ENCODE results near the gene C17orf75. TPM values are rescaled to one million over a fixed set of nuclear protein-coding genes. Genes with fewer than 3 reads are reported as not detected.

The C17orf75 gene
- total and polyA plus RNA-seq, 10 of the 15 experiments (the other 5 are each of a cell fraction or from before 2014, with no cell fraction given), result 21.7 to 53.0 (median 27.3) TPM

DNA sequence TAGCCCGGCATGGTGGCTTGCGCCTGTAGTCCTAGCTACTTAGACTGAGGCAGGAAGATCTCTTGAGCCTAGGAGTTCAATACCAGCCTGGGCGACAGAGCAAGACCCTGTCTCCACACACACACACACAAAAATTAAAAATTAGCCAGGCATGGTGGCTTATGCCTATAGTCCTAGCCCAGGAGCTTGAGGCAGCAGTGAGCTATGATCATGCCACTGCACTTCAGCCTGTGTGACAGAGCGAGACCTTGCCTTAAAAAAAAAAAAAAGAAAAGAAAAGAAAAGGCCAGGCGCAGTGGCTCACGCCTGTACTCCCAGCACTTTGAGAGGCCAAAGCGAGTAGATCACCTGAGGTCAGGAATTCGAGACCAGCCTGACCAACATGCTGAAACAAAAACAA is 23.9 kb downstream of the C17orf75 start:
- Histone ChIP-seq H3K4me3 (no peak overlapping the region), H3K4me2 (ENCODE audit: control insufficient read depth, insufficient read depth) (no peak overlapping the region), H3K27me3 (replicated peaks in 1 of 2; ENCODE audit: control insufficient read depth in 2 of 2, insufficient read depth in 2 of 2, low read length in 1 of 2) (peaks cover 0 to 4% of the 10 kb centered on the region in 2 experiments; a peak in 3 of 4 replicates), H4K20me1 (ENCODE audit: control insufficient read depth, insufficient read depth) (no peaks in the 10 kb centered on the region), H3K79me2 (ENCODE audit: control insufficient read depth, insufficient read depth, low read length) (no peaks in the 10 kb centered on the region), H3K4me1 (ENCODE audit: control insufficient read depth, insufficient read depth, low read length) (no peaks in the 10 kb centered on the region), H3K36me3 (ENCODE audit: control insufficient read depth in 2 of 2, insufficient read depth in 2 of 2, low read length in 1 of 2) (no peaks in the 10 kb centered on the region), H3K9ac (ENCODE audit: control insufficient read depth, insufficient read depth, low read length) (no peak overlapping the region), H2AFZ (ENCODE audit: control insufficient read depth, low read depth, low read length) (no peak overlapping the region), H3K27ac (ENCODE audit: control insufficient read depth, insufficient read depth) (no peak overlapping the region), H3K9me3 (replicated peaks; ENCODE audit: control insufficient read depth, insufficient read depth, low read length) (no peaks in the 10 kb centered on the region)
- TF ChIP-seq WRNIP1 (IDR thresholded peaks at IDR 0.05; ENCODE audit: borderline replicate concordance, low read depth, low read length), result no peak
- TF ChIP-seq, protein P1, sequence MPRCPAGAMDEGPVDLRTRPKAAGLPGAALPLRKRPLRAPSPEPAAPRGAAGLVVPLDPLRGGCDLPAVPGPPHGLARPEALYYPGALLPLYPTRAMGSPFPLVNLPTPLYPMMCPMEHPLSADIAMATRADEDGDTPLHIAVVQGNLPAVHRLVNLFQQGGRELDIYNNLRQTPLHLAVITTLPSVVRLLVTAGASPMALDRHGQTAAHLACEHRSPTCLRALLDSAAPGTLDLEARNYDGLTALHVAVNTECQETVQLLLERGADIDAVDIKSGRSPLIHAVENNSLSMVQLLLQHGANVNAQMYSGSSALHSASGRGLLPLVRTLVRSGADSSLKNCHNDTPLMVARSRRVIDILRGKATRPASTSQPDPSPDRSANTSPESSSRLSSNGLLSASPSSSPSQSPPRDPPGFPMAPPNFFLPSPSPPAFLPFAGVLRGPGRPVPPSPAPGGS (IDR thresholded peaks at IDR 0.05; ENCODE audit: borderline replicate concordance, insufficient read depth, low read depth, low read length, poor library complexity, severe bottlenecking), result no peak
- TF ChIP-seq, protein P2, sequence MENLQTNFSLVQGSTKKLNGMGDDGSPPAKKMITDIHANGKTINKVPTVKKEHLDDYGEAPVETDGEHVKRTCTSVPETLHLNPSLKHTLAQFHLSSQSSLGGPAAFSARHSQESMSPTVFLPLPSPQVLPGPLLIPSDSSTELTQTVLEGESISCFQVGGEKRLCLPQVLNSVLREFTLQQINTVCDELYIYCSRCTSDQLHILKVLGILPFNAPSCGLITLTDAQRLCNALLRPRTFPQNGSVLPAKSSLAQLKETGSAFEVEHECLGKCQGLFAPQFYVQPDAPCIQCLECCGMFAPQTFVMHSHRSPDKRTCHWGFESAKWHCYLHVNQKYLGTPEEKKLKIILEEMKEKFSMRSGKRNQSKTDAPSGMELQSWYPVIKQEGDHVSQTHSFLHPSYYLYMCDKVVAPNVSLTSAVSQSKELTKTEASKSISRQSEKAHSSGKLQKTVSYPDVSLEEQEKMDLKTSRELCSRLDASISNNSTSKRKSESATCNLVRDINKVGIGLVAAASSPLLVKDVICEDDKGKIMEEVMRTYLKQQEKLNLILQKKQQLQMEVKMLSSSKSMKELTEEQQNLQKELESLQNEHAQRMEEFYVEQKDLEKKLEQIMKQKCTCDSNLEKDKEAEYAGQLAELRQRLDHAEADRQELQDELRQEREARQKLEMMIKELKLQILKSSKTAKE (IDR thresholded peaks at IDR 0.05; ENCODE audit: low read depth, poor library complexity, severe bottlenecking), result no peak
- TF ChIP-seq, protein P3, sequence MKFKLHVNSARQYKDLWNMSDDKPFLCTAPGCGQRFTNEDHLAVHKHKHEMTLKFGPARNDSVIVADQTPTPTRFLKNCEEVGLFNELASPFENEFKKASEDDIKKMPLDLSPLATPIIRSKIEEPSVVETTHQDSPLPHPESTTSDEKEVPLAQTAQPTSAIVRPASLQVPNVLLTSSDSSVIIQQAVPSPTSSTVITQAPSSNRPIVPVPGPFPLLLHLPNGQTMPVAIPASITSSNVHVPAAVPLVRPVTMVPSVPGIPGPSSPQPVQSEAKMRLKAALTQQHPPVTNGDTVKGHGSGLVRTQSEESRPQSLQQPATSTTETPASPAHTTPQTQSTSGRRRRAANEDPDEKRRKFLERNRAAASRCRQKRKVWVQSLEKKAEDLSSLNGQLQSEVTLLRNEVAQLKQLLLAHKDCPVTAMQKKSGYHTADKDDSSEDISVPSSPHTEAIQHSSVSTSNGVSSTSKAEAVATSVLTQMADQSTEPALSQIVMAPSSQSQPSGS (IDR thresholded peaks at IDR 0.05; ENCODE audit: low read length), result no peak
- TF ChIP-seq ASH2L (IDR thresholded peaks at IDR 0.05; ENCODE audit: borderline replicate concordance, low read depth), result no peak
- FAIRE-seq, result no peak
- BruUV-seq (replicated peaks), result no TSS peak
- 67% methylated on average over 6 of the region's 8 CpGs for WGBS (ENCODE audit: insufficient coverage, insufficient replicate concordance, low lambda C conversion rate, missing lambda C conversion rate)
- ChIA-PET POLR2A (interaction anchor here (0.5 to 0.8 kb wide), 3 partner anchors 33 to 175 kb away, joined by 3 to 6 read pairs (median 5); no protein-coding TSS in a partner anchor), CTCF (interaction anchor here (0.6 to 7.9 kb wide), 11 partner anchors 10 to 593 kb away, joined by 3 to 132 read pairs (median 8); no protein-coding TSS in a partner anchor), SMC1A (ENCODE audit: uncharacterized antibody, unreplicated experiment) (interaction anchor here (0.9 to 3.6 kb wide), 8 partner anchors 10 to 114 kb away, joined by 3 to 22 read pairs (median 6); no protein-coding TSS in a partner anchor), RAD21 (ENCODE audit: unreplicated experiment) (interaction anchor here (0.6 to 5.8 kb wide), 7 partner anchors 11 to 311 kb away, joined by 3 to 53 read pairs (median 3); partner anchors contain the start of gene LRRC37B)
- in situ Hi-C loops (cut with MboI) (no loop called here), intact Hi-C loops (cut with micrococcal nuclease; ENCODE audit: unreplicated experiment) (loop anchor here (5.0 kb wide), 1 partner anchor 116 kb away; no protein-coding TSS in a partner anchor)
- no peak for DNase-seq (ENCODE audit: low read depth, low spot score)
- ATAC-seq, result no peak
